ENCODE measurements around the gene HSPBP1.

Gene HSPBP1

GRCh38 chr19:55255618-55256423 is 24.1 kb downstream of the HSPBP1 start:
- DNase-seq (ENCODE audit: low spot score), result no peak

DNA sequence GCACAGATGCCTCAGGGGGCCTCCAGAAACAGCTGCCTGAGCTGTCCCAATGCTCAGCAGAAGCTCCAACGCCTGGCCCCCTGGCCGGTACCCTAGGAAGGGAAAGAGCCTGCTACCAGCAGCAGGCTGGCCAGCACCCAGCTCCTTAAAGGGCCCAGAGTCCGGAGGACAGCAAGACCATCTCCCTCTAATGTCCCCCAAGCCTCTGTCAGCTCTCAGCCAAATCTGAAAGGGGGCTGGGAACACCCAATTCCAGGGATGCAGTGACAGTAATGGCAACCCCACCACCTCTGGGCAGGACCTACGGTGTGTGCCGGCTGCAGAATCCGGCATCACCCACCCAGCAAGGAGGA is 25.3 kb downstream of the HSPBP1 start:
- DNase-seq (ENCODE audit: low spot score), result no peak

DNA sequence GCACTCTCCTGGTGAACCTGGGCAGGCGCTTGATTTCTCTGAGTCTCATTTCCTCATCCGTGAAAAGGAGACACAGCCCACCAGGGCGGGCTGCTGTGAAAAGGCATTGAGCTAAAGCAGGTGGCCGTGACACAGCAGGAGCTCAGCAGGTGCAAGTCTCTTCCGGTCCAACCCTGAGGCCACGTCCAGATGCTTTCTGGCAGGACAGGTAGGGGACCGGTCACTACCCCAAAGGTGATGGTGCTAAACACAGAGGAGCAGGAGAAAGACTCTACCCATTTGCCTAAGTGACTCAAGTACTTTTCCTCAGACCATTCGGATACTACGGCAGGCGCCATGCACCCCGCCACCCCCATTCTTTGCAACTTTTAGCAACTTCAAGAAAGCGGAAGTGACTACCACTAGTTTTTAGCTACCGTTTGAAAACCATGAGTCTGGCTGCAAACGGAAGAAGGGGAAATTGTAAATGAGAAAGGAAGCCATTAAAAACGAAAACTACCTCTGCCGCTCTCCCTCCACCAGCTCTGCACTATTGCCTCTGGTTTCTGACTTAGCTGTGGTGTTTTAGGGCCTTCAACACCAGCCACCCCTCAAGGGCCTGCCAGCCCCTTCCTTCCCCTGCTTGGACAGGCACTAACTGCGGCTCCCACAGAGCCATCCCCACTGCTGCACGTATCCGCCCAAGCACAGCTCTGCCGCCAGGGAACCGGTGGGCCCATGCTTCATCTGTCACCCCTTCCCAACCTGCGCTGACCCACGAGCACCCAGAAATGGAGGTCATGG is 25.9 kb downstream of the HSPBP1 start:
- DNase-seq (ENCODE audit: low spot score), result no peak

DNA sequence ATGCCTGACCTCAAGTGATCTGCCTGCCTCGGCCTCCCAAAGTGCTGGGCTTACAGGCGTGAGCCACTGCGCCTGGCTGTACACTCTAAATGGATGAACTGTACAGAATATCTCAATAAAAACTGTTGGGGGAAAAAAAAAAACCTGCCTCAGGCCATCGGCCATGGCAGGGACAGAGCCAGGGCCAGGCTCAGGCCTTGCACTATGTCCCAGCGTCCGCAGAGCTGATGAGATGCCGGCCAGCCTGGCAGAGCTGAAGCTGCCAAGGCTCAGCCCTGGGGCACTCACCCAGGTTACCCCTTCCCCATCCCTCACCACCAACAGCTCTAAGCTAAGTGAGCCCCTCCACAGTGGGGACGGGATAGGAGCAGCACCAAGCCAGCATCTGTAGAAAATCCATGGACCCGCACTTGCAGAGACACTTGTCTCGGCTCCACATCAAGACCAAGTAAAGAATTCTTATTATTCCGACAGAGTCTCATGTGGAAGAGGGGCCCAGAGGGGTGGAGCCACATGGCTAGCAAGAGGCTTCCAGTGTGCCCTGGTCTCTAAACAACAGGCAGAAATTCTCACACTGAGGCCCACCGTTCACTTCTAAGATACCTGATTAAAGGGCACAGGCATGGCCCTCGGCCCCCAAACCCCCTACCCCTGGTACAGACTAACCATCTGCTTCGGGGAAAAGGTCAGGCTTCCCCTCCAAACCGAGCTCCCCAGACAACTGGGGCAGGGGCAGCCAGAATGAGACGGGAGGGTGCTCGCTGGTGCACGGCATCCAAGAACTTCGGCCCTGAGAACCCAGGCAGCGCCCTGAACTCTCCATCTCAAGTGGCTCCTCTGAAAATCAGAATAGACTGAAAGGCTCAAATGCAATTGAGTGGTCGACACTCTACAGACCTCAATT is 26.9 kb downstream of the HSPBP1 start:
- DNase-seq (ENCODE audit: low spot score), result no peak

DNA sequence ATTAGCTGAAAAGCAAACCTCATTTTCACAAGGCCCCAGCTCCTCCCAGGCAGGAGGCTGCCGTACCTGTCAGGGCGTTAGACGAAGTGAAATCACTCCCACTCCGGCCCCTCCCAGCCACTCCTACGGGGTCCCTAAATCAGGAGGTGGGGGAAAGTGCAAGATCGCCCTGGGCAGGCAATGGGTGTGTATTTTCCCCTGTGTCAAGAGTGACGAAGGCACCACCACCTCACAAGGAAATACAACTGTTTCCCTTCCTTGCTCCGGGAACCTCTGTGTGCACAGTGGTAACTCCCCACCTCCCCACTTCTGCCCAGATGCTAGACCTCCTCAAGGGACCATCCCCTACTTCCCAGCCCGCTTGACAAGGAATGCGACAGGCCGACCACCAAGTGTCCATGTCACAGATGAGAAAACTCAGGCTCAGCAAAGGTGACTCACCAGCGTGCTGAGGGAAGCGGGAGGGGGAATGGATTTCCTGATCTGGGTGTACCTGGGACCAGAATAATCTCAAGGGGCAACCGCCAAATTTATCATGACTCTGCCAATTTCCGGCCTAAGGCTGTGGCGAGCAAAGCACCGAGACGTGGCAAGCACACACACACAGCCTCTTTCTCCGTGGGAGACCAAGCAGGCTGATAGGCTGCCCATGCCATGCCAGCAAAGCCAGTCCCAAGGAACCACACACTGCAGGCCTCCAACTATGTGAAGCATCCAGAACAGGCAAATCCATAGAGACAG is 28.4 kb downstream of the HSPBP1 start:
- DNase-seq (ENCODE audit: low spot score), result no peak

GRCh38 chr19:55250262-55251036 is 29.5 kb downstream of the HSPBP1 start:
- DNase-seq (ENCODE audit: low spot score), result no peak

GRCh38 chr19:55249841-55250240 is 30.1 kb downstream of the HSPBP1 start:
- no peak for DNase-seq (ENCODE audit: low spot score)

GRCh38 chr19:55248704-55249103 is 31.2 kb downstream of the HSPBP1 start:
- no peak for DNase-seq (ENCODE audit: low spot score)

GRCh38 chr19:55248166-55248675 is 31.7 kb downstream of the HSPBP1 start:
- peak; percentile 79 for DNase-seq (ENCODE audit: low spot score)

DNA sequence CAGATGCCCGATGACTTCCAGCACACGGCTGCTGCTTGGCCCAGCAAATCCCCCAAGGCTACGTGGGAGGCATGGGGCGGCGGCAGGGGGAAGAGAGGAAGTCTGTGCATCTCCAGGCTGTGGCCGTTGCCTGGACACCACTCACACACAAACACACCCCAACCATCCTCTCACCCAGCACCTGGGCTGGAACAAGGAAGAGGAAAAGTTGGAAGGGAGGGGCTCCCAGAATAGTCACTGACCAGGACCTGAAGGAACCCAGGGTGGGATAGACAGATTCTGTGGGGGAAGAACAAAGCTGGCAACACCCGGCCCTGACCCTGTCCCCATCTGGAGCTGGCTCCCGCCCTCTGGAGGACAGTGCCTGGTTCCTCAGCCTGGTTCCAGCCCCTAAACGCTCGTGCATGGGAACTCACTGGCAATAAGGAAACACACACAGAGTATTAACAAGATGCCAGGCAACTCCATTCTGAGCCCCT is 32.2 kb downstream of the HSPBP1 start:
- no peak for DNase-seq (ENCODE audit: low spot score)

GRCh38 chr19:55246462-55247451 is 33.2 kb downstream of the HSPBP1 start:
- DNase-seq (ENCODE audit: low spot score), result no peak

- DNase-seq (ENCODE audit: low spot score), result no peak
Measured at GRCh38 chr19:55245236-55245904, 34.5 kb downstream of the HSPBP1 start.

- no peak for DNase-seq (ENCODE audit: low spot score)
Measured at GRCh38 chr19:55244004-55244680, 35.8 kb downstream of the HSPBP1 start.

DNA sequence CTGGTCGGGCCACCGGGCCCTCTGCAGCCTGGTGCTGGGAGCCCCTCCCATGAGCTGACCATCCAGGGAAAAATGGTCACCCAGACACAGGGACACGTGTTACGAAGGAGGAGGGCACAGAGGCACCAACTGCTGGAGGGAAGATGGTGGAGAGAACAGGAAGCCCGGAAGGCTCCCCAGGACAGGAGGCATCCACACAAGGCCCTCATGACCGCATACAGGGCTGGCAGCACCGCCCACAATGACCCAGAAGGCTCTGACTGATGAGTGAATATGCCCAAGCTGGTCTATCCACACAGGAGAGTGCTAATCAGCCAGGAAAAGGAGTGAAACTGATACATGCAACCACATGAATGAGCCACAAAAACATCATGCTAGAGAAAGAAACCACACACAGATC is 37.4 kb downstream of the HSPBP1 start:
- no peak for DNase-seq (ENCODE audit: low spot score)

DNA sequence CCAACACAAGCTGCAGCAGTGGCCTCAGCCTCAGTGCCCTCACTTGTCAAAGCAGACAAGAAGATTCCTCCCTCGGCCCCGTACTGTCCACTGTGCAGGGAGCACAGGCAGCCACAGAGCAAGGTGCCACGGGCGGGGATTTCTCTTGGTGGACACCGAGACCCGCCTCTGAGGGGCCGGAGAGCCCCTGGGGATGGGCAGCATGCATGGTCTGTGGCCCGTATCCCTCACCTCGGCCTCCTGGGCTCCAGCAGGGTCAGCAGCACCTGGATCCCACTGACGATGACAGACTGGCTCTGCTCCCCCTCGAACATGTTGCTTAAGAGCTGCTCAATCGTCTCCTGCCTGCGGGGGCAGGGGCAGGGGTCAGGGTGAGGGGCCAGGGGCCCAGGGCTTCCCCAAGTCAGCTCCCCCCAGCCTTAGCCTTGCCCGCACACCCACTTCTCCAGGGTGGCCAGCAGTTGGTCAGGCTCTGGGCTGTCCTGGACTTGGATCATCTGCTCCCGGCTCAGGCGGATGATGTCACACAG is 37.9 kb downstream of the HSPBP1 start:
- no peak for DNase-seq (ENCODE audit: low spot score)

DNA sequence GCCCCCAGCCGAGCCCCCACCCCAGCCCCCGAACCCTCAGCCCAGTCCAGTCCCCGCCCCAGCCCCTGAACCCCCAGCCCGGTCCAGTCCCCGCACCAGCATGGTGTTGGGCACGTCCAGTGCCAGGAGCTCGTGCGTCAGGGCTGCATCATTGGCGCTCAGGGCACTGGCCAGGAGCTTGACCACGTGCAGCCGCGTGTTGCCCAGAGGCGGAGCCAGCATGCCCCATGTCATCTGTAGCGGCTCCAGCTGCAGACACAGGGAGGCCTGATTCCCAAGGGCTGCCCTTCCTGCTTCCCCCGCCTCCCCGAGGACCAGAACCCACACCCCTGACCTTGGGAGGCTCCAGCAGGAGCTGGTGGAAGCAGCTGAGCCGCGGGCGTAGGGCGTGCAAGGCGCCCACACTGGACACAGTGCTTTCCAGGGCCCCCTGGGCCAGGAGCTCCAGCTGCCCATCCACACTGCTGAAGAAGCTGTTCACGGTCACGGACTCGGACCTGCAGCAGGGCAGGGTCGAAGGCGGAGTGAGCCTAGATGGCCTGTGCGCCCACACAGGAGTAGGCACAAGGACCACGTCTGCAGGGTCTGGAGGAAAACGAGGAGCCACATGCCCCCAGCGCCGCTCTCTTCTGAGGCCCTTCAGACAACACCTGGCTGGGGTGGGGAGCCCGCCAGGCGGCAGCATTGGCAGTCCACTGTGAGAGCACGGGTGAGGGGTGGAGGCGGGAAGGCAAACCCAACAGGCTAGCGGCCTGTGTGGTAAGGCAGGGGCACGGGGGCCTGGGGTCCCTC is 38.6 kb downstream of the HSPBP1 start:
- DNase-seq (ENCODE audit: low spot score), result no peak

GRCh38 chr19:55240713-55241020 is 39.2 kb downstream of the HSPBP1 start:
- DNase-seq (ENCODE audit: low spot score), result no peak
